Fibroblast of gingiva (primary cell): ENCODE results near the gene AMY1C.
"Not testable (repeated sequence)": the region's sequence is repeated elsewhere in the genome, so short reads cannot be mapped to it uniquely, and the experiment has no call there.

Experiments used
- DNase-seq: peaks from one replicate; pipeline ENCODE4 v3.0.0-alpha.2; 2011; ENCODE audit warnings: low read depth

The AMY1C gene

DNA sequence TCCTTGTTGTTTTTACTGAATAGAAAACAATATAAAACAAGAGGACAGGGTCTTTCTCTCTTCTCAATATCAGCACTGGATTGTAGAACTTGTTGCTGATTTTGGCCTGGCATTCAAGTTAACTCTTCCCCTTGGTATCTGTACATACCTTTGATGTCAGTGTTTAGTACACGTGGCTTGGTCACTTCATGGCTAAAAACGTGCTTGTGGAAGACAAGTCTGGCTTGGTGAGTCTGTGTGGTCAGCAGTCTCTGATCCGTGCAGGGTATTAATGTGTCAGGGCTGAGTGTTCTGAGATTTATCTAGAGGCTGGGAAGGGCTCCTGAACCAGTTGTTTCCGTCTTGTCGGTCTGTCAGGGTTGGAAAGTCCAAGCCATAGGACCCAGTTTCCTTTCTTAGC lies at the start of gene AMY1C:
TSS of gene AMY1C (plus strand) at position 301 of the 400 bp plus-strand sequence. CDS start 572 bp downstream, outside the sequence.
- not testable (repeated sequence) for DNase-seq

DNA sequence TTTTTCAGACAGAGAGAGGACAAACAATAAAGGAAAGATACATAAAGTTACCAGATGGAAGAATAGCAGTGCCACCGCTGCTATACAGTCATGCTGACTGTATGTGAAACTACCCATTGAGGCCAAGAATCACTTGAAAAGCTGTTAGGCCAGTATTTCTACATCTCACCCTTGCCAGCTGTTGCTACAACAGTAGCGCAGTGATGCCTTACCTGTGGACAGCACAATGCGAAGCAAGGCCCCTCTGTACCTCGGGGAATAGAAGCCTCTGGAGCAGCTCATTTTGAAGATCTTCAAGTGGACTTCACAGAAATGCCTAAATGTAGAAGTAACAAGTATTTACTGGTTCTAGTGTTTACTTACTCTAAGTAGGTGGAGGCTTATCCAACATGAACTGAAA lies 49.0 kb upstream of the AMY1C start:
- DNase-seq, result not testable (repeated sequence)

DNA sequence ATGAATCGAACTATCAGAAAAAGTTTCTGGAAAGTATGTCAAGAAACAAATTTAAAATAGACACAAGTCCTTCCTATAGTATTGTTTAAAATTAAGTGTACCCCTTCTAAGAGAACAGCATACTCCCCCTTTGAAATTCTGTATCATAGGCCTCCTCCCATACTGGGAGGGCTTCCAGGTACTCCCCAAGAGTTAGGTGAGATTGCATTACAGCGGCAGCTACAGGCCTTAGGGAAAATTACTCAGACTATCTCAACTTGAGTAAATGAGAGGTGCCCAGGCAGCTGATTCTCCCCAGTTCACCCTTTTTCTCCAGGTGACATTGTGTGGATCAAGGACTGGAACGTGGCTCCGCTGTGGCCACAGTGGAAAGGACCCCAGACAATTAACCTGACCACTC lies 48.4 kb upstream of the AMY1C start:
- not testable (repeated sequence) for DNase-seq

DNA sequence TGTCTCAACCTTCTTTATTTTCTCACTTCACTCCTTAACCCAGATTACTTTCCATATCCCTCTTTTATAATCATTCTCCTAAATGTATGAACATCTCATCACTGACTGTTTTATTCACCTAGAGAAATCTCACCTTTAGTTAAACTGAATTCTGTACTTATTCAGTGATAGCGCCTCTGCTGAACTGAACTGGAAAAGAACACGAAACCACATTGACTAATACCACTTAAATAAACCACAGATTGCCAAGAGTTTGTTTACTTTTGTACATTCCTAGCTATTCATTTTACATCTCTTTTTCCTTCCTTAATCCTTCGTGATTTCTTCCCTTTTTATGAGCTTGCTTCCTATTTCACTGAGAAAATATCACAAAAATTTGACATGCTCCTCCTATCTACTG lies 42.0 kb upstream of the AMY1C start:
- not testable (repeated sequence) for DNase-seq

DNA sequence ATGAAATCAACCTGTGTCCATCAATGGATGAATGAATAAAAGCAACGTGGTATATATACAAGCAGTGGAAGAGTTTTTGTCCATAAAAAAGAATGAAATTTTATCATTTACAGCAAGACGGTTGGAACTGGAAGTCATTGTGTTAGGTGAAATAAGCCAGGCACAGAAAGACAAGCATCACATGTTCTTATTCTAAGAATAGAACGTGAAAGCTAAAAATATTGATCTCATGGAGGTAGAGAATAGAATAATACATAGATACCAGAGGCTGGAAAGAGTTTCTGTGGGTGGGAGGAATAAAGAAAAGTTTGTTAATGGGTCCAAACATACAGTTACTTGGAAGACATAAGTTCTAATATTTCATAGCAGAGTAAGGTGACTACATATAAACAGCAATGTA lies 39.3 kb upstream of the AMY1C start:
- not testable (repeated sequence) for DNase-seq

DNA sequence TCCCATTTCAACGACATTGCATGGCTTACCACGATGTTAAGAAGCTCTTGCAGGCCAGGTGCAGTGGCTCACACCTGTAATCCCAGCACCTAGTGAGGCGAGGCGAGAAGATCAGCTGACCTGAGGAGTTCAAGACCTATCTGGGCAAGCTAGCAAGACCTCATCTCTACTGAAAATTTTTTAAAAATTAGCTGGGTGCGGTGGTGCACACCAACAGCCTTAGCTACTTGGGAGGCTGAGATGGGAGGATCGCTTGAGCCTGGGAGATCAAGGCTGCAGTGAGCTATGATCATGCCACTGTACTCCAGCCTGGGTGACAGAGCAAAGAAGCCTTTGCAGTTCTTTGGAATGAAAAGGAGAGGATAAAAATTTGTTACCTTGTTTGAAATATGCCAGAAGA lies 32.3 kb upstream of the AMY1C start:
- DNase-seq, result not testable (repeated sequence)

DNA sequence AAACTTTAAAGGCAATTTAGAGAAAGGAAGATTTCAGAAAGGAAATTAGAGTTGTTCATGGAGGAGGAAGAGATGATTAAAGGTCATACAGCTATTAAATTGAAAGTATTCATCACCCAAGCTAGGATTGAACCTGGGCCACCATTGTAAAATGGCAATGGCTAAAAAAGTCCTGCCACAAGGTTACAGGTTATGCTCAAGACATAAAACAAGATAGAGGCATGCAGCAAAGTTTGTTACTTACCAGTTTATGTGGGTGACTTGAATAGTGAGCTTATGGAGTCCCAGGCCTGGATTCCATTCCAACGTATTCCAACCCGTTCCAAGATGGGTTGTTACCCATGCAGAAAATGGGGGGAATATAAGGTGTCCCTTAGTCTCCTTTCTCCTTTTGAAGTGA lies 28.2 kb upstream of the AMY1C start:
- DNase-seq, result not testable (repeated sequence)

DNA sequence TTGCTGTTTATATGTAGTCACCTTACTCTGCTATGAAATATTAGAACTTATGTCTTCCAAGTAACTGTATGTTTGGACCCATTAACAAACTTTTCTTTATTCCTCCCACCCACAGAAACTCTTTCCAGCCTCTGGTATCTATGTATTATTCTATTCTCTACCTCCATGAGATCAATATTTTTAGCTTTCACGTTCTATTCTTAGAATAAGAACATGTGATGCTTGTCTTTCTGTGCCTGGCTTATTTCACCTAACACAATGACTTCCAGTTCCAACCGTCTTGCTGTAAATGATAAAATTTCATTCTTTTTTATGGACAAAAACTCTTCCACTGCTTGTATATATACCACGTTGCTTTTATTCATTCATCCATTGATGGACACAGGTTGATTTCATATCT lies 14.4 kb upstream of the AMY1C start:
- not testable (repeated sequence) for DNase-seq

DNA sequence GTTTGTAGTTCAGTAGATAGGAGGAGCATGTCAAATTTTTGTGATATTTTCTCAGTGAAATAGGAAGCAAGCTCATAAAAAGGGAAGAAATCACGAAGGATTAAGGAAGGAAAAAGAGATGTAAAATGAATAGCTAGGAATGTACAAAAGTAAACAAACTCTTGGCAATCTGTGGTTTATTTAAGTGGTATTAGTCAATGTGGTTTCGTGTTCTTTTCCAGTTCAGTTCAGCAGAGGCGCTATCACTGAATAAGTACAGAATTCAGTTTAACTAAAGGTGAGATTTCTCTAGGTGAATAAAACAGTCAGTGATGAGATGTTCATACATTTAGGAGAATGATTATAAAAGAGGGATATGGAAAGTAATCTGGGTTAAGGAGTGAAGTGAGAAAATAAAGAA lies 11.7 kb upstream of the AMY1C start:
- DNase-seq, result not testable (repeated sequence)

DNA sequence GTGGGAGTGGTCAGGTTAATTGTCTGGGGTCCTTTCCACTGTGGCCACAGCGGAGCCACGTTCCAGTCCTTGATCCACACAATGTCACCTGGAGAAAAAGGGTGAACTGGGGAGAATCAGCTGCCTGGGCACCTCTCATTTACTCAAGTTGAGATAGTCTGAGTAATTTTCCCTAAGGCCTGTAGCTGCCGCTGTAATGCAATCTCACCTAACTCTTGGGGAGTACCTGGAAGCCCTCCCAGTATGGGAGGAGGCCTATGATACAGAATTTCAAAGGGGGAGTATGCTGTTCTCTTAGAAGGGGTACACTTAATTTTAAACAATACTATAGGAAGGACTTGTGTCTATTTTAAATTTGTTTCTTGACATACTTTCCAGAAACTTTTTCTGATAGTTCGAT lies 5.2 kb upstream of the AMY1C start:
- DNase-seq, result not testable (repeated sequence)

DNA sequence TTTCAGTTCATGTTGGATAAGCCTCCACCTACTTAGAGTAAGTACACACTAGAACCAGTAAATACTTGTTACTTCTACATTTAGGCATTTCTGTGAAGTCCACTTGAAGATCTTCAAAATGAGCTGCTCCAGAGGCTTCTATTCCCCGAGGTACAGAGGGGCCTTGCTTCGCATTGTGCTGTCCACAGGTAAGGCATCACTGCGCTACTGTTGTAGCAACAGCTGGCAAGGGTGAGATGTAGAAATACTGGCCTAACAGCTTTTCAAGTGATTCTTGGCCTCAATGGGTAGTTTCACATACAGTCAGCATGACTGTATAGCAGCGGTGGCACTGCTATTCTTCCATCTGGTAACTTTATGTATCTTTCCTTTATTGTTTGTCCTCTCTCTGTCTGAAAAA lies 4.7 kb upstream of the AMY1C start:
- not testable (repeated sequence) for DNase-seq

DNA sequence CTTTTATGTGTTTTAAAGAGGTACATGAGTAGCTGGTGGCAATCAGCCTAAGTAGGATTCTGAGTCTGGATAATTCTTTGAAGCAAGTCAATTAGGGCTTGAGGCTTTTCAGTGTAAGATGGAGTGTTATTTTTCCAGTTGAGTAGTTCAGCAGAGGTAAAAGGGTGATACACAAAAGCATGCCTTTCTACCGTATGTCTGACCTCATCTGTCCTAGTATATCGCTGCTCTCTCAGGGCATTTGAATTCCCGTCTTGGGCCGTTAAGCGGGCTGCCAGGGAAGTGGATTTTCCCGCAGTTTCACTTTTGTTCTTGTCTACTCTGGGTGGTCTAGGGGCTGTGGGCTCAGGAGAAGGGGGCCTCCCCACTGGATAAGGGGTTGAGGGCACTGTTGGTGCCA lies 1.4 kb upstream of the AMY1C start:
- not testable (repeated sequence) for DNase-seq

DNA sequence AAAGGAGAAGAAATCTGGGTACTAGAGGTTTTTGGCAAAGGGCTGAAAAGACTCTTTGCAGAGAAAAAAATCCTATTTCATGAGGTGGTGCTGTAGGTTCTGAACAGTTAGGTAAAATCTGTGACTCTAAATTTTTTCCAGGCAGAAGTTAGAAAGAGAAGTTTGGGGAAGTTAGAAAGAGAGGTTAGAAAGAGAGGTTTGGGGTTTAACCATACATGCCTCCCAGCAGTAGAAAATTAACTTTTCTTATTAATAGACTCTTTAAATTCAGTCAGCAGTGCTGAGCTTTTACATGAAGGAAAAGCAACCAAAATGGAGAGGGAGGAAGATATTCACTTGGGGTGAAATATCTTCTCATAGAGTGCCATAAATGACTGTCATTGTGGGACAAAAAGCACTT lies 12.2 kb downstream of the AMY1C start:
- no peak for DNase-seq

DNA sequence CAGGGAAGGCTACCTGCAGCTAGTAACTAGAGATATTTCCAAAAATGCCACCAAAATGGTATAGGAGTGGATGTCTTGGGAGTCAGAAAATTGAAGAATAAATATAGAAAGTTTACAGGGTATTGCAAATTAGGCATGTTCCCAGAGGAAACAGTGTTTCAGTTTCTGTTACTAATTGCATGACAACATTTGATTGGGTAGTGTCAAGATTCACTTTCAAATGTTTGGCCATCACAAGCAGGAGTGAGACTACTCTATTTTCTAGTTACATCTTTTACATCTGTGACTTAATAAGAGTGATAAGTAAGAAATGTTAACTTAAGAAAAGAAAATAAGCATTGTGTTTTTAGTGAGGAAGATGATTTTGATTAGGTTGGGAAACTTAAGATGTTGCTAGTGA lies 30.2 kb downstream of the AMY1C start:
- no peak for DNase-seq

DNA sequence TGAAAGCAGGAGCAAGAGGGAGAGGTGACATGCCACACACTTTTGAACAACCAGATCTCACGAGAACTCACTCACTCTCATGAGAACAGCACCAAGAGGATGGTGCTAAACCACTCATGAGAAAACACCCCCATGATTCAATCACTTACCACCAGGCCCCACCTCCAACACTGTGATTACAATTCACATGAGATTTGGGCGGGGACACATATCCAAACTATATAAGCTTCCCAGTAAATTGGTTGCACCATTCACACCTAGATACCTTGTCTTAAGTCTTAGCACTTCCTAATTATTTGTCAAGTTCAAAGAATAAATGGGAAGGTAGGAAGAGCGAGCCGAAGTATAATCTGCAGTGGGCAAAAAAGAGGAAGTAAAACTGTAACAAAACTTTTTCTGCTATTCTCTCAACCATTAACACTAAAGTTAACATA lies 34.3 kb downstream of the AMY1C start:
- DNase-seq, result no peak

DNA sequence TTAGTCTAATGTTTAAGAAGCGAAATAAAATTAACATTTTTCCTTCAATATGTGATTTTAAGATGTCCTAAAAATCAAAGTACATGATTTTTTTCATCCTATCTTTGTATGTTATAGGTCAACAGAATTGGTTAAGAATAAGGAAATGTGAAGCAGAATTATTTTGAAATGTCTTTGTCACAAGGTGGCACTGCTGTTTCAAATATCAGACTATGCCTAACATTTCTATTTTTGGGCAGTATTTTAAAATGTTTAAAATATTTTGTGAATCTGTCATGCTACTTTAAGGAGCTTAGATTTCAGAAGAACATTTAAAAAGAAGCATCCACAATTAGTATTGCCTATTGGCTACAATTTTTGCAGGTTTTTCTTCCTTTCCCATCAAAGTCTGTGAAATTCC lies 38.7 kb downstream of the AMY1C start:
- DNase-seq, result peak; percentile 1

DNA sequence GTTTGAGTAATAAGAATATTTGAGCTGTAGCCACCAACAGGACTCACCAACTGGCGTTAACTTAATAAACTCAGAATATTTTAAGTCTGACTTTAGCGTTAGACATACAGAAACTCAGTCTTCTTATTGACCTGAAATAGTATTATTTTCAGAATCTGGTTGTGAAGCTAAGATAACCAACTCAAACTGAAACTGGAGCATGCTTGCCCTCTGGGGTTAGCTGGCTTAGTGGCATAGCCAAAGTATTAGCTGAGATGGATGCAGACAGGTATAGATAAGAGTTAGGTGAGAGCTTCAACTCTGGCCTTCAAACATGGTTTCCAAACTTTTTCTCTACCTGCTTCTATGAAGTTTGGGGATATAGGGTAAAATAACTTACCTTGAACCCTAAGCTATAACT lies 40.5 kb downstream of the AMY1C start:
- DNase-seq, result no peak
